HG03060 (cell line): ENCODE data around the gene ABLIM3.

ENCODE experiments used
- ATAC-seq: cut with Tn5 transposase; IDR thresholded peaks from one replicate; pipeline ENCODE4 v1.9.1; 2021; ENCODE audit warnings: low read depth, moderate number of reproducible peaks; ENCODE audit not compliant: unreplicated experiment

ABLIM3 gene

DNA sequence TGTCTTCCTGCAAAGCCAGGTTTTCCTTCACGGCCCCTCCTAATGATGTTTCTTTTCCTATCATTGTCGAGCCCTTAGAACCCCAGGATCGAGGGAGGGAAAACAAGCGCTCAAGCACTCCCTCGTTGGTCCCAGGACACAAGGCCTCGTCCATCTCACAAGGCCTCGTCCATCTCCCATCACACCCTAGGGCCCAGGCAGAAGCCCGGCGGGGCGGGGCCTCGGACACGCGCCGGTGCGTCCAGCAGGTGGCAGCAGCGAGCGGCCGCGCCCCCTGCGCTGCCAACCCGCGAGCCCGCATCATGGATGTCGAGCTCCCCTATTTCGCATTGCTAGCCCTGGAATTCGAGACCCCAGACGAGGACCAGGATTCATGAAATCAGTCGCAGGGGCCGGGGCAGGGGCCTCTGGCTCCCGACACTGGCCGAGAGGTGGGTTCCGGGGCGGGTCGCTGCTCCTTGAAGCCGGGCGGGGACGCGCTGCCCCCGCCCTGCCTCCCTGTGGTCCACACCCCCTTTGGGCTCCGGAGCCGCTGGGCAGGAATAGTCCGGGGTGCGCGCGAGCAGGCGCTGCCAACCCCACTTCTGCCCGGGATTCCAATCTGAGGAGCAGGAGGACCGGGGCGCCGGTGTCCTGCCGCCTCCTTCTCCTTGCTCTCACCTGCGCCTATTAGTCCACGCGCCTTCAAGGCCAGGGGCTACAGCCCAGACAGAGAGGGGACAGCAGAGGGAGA is at the start of gene ABLIM3:
ABLIM3 (plus strand) TSS at position 270 of the 733 bp plus-strand sequence. CDS start 603 bp downstream, outside the sequence.
- ATAC-seq: peak; percentile 70

DNA sequence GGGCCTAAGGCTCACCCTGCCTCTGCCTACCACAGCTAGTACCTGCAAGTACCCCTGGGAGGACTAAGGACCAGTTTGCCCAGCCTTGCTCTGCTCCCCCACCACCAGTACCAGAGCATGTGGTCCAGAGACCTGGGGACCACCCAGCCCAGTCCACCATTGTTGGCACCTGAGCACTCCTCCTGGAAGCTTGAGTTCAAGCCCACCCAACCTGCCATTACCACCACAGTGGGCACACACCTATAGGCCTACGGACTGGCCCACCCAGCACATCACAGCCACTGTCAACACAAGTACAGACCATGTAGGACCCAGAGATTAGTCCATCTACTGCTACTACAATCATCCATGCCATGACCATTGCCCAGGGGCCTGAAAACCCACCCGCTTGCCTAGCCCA is 47.7 kb upstream of the ABLIM3 start:
- ATAC-seq: no peak

- ATAC-seq: no peak
Observed at GRCh38 chr5:149094996-149095395, 46.3 kb upstream of the ABLIM3 start.

DNA sequence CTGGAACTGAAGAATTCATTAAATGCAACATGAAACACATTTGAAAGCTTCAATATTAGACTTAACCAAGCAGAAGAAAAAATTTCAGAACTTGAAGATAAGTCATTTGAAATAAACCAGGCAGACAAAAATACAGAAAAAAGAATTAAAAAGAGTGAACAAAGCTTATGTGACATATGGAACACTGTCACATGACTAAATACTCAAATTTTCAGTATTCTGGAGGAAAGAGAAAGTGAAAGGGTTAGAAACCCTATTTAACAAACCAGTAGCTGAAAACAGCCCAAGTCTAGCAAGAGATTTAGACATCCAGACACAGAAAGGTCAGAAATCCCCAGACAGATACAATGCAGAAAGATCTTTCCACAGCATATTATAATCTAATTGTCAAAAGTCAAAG is 41.4 kb upstream of the ABLIM3 start:
- no peak for ATAC-seq

- ATAC-seq: no peak
Observed at GRCh38 chr5:149100331-149100730, 41.0 kb upstream of the ABLIM3 start.

- ATAC-seq: no peak
Observed at GRCh38 chr5:149108651-149109280, 32.5 kb upstream of the ABLIM3 start.

DNA sequence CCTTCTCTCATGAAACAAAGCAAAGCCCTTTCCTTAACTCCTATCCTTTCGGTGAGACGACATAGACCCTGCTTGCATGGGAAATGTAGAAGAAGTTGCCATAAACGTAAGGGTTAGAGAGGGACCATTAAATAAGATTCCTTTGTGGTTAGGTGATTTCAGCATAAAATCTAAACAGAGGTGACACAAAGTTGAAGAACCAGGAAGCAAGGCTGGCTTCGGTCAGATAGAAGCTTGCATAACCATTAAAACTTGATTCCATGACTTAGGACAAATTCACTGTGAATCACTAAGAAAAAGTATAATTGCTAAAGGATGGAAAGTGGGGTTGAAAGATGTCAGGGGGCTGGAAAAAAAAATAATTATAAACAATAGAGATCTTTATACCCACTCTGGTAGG is 30.9 kb upstream of the ABLIM3 start:
- no peak for ATAC-seq

- no peak for ATAC-seq
Observed at GRCh38 chr5:149113669-149114068, 27.6 kb upstream of the ABLIM3 start.

- peak; percentile 77 for ATAC-seq
Observed at GRCh38 chr5:149114403-149115312, 26.6 kb upstream of the ABLIM3 start.

- no peak for ATAC-seq
Observed at GRCh38 chr5:149117970-149118369, 23.3 kb upstream of the ABLIM3 start.

- no peak for ATAC-seq
Observed at GRCh38 chr5:149118463-149118862, 22.8 kb upstream of the ABLIM3 start.

GRCh38 chr5:149121145-149121544 is 20.1 kb upstream of the ABLIM3 start:
- ATAC-seq: no peak

DNA sequence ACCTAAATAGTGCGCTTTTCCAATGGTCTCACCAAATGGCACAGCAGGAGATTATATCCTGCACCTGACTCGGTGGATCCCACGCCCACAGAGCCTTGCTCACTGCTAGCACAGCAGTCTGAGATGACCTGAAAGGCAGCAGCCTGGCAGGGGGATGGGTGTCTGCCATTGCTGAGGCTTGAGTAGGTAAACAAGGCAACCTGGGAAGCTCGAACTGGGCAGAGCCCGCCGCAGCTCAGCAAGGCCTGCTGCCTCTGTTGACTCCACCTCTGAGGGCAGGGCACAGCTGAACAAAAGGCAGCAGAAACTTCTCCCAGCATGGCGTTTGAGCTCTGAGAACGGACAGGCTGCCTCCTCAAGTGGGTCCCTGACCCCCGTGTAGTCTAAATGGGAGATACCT is 18.1 kb upstream of the ABLIM3 start:
- no peak for ATAC-seq

GRCh38 chr5:149125386-149125891 is 15.9 kb upstream of the ABLIM3 start:
- ATAC-seq: no peak

DNA sequence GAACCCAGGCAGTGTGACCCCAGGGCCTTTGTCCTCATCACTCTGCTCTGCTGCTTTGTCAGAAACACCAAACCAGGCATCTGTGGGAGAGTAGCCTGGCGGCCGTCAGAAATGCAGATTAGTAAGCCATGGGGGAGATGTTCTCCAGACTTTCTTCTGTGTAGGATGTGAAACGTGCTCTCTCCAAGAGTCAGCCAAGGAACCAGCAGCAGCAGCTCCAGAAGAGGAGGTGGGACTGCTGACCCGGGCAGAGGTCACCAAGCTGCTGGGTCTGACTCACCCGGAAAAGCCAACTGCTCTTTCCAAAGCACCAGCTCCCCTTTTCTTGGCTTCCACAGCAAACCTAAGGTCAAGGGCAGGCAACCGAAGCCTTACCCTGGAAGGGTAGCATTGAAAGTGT is 14.4 kb upstream of the ABLIM3 start:
- no peak for ATAC-seq

DNA sequence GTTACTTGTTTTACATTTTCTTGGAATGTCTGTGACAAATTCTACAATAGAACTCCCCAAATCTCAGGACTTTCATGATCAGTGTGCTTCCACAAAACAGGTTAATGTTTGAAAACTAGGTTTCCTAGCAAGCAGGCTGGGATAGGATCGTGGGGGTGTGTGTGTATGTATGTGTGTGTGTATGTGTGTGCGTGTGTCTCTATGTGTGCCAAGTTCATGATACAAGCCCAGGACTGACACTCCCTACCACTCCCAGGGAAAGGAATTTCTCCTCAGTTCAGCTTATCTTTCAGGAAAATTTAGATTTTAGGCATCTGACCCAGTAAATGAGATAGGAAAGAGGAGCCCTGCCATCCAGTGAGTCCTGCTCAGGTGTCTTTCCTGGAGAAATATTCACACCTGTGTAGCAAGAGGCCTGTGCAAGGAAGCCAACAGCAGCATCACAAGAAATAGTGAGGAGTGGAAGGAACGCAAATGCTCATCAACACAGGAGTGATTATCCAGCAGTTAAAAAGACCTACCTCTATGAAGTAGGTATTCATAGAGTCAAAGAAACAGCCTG is 13.8 kb upstream of the ABLIM3 start:
- ATAC-seq: no peak

DNA sequence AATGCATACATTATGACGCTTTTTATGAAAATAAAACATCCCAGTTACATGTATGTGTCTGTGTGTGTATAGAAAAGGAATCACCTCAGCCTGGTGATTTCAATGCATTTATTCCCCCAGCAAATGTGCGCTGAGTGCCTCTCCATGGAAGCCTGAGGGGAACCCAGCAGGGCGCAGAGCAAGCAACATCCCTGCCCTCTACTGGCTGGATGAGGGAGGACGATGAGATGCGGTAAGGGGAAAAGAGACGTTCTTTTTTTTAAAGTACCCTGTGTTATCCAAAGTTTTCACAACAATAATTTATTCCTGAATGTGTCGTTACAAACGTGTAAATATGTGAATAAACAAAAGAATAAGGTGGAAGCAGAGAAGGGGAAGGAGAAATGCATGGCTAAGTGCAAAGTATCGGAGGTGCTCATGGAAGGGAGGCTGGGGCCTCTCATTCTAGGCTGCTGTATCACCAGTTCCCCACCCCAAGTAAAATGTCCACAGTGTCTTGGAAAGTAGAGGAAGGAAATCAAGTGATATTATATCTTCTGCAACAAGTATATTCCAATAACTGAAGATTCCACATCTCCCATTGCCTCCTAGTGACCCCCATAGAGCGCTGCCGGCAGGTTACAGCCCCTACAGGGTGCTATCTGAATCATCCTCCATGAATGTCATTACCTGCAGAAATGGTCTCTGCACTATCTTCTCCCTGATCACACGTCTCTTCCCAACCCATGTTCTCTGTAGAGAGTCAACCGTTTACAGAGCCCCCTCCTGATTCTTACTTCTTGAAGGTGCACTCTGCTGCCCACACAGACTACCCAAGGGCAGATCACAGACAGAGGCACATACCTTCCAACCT is 13.0 kb upstream of the ABLIM3 start:
- ATAC-seq: no peak

DNA sequence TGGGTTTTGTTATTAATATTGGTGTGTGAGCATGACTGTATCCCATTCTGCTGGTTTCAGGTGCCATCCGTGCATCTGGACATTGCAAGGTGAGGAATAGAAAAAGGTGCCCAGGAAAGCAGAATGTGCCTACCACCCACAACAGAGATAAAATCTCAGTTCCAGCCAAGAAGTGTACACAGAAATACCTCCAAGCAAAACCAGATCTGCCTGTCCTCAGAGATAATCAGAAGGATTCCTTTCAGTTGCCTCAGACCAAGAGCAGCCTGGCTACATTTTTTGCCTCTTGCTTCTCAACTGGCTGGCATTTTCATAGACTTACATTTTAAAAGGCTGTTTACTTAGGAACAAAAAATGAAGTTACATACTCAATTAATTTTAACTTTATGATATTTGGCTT is 12.1 kb upstream of the ABLIM3 start:
- ATAC-seq: no peak

DNA sequence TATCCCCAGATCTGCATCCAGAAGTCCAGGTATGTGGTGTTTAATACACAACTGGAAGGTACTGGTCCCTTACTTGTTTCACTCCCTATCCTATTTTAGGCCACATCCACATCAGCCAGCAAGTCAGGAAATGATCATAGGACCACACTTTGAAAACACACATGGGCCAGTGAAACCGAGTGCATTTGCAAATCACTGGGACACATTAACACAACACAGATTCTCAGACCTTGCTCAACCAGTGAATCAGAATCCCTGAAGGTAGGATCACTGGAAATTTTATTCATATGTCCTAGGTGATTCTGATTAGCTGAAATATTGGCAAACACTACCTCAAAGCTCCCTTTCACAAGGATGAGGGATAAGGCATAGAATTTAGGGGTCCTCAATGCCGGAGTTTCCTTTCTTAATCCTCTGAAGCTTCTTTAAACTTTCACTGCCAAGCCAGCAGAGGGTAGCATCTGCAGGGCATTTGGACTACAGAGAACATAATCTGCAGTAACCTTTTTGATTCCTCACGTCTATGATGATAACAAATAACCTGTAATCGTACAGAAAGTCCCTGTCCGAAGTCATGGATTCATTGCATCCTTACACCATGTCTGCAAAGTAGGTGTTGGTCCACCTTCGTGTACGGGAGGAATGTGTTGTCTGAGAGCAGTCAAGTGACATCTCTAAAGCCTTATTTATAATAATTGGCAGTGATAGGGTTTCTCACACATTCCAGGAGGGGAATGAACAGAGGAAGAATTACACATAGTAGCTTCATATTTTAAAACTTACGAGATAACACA is 11.0 kb upstream of the ABLIM3 start:
- ATAC-seq: no peak
